Natural killer cell (primary cell): Measurements from ENCODE around the gene UROC1. TPM values are rescaled to one million over a fixed set of nuclear protein-coding genes. Genes with fewer than 3 reads are reported as not detected.

ENCODE experiments used
- ATAC-seq, 3 donors: fragments of 150-1000 bp in 2 of 3; fragments of 200-7000 bp in 1 of 3; cut with Tn5 transposase; 1 replicate in 1 of 3; 2 replicates in 2 of 3; pipeline ENCODE4 v1.10.0; 2021; ENCODE audit warnings: mild to moderate bottlenecking in 2 of 3, moderate library complexity in 2 of 3
- DNase-seq, 2 donors: peaks; one replicate each; pipeline versions ENCODE4 v3.0.0 to v3.0.0-alpha.2; 2013 to 2021; ENCODE audit warnings: mixed read lengths in 1 of 2
- H3K27ac ChIP-seq: one replicate; pipeline ENCODE4 v1.5.1; 2013; ENCODE audit warnings: mild to moderate bottlenecking, low read length
- H3K27me3 ChIP-seq: one replicate; pipeline ENCODE4 v1.6.1; 2013; ENCODE audit warnings: low read length; ENCODE audit not compliant: control insufficient read depth, insufficient read depth
- H3K36me3 ChIP-seq: one replicate; pipeline ENCODE4 v1.6.1; 2013; ENCODE audit warnings: low read length; ENCODE audit not compliant: control insufficient read depth, insufficient read depth
- H3K4me1 ChIP-seq: one replicate; pipeline ENCODE4 v1.6.1; 2013; ENCODE audit warnings: low read length; ENCODE audit not compliant: control insufficient read depth, insufficient read depth
- H3K4me3 ChIP-seq: one replicate; pipeline ENCODE4 v1.5.1; 2013; ENCODE audit warnings: low read length
- H3K9me3 ChIP-seq: one replicate; pipeline ENCODE4 v1.6.1; 2013; ENCODE audit warnings: low read length; ENCODE audit not compliant: control insufficient read depth, insufficient read depth
- H3K27ac Mint-ChIP-seq, 2 donors: one replicate each; pipeline ENCODE4 v1.8.0; 2022; ENCODE audit warnings: mild to moderate bottlenecking in 2 of 2, mixed read lengths in 2 of 2, moderate library complexity in 1 of 2
- H3K27me3 Mint-ChIP-seq, 2 donors: one replicate each; pipeline ENCODE4 v1.8.0; 2022; ENCODE audit warnings: low read depth in 2 of 2, mixed read lengths in 2 of 2
- H3K36me3 Mint-ChIP-seq: one replicate; pipeline ENCODE4 v1.8.0; 2022; ENCODE audit warnings: mixed read lengths
- H3K4me1 Mint-ChIP-seq, 2 donors: one replicate each; pipeline ENCODE4 v1.8.0; 2022; ENCODE audit warnings: mixed read lengths in 2 of 2
- H3K4me3 Mint-ChIP-seq: one replicate; pipeline ENCODE4 v1.8.0; 2022; ENCODE audit warnings: mild to moderate bottlenecking, moderate library complexity, mixed read lengths
- H3K9me3 Mint-ChIP-seq, 2 donors: one replicate each; pipeline ENCODE4 v1.8.0; 2022; ENCODE audit warnings: mixed read lengths in 2 of 2
- CTCF ChIP-seq: fragments of 200-600 bp; IDR thresholded peaks from one replicate; pipeline ENCODE4 v1.8.0; 2022; ENCODE audit warnings: antibody characterized with exemption
- WGBS: methylation state at CpG from one replicate; pipeline ENCODE4 v1.1.7; 2013; ENCODE audit warnings: missing lambda C conversion rate; ENCODE audit not compliant: insufficient coverage; 5-methylcytosine and 5-hydroxymethylcytosine counted together
- intact Hi-C: fragments of 100-400 bp; cut with micrococcal nuclease; formaldehyde crosslinking; loops from one replicate; pipeline ENCODE4 v1.14.2; 2022
- total RNA-seq, 4 donors: library from RNA; stranded (reverse); fragments of 120-200 nt in 1 of 4; gene quantifications; one replicate each; pipeline versions ENCODE4 v1.2.3 to v1.2.4, GENCODE V29; 2013 to 2022

Gene UROC1
- total RNA-seq, 3 donors from 2014 or later (not counting 1 experiment from before 2014, with no cell fraction given), result not detected

GRCh38 chr3:126525853-126526667, 8.5 kb upstream of the UROC1 start:
- Histone ChIP-seq H3K9me3 (no peaks in the 10 kb centered on the region), H3K27ac (no peak overlapping the region), H3K27me3 (peaks cover 3% of the 10 kb centered on the region), H3K4me3 (no peak overlapping the region), H3K36me3 (no peaks in the 10 kb centered on the region), H3K4me1 (peaks cover 32% of the 10 kb centered on the region)
- Mint-ChIP-seq H3K4me1 (peaks cover 0 to 10% of the 10 kb centered on the region in 2 donors), H3K27me3 (peaks cover 0 to 11% of the 10 kb centered on the region in 2 donors), H3K27ac (no peak overlapping the region), H3K36me3 (no peaks in the 10 kb centered on the region), H3K9me3 (no peaks in the 10 kb centered on the region), H3K4me3 (no peak overlapping the region)
- ATAC-seq, result no peak
- no peak for DNase-seq
- intact Hi-C loops, result loop anchor here (10.0 kb wide), 1 partner anchor 929 kb away; no protein-coding TSS in a partner anchor
- no peak for TF ChIP-seq CTCF
- WGBS, result 88% methylated on average over 8 of the region's 8 CpGs

- Histone ChIP-seq H3K27me3 (peaks cover 3% of the 10 kb centered on the region), H3K36me3 (no peaks in the 10 kb centered on the region), H3K9me3 (no peaks in the 10 kb centered on the region), H3K27ac (no peak overlapping the region), H3K4me1 (peaks cover 24% of the 10 kb centered on the region), H3K4me3 (no peak overlapping the region)
- Mint-ChIP-seq H3K27me3 (peaks cover 0 to 11% of the 10 kb centered on the region in 2 donors), H3K27ac (no peak overlapping the region), H3K9me3 (no peaks in the 10 kb centered on the region), H3K4me1 (peaks cover 0 to 6% of the 10 kb centered on the region in 2 donors), H3K36me3 (no peaks in the 10 kb centered on the region), H3K4me3 (no peak overlapping the region)
- DNase-seq, result no peak
- WGBS, result 90% methylated on average over 11 of the region's 12 CpGs
- intact Hi-C loops, result loop anchor here (10.0 kb wide), 1 partner anchor 930 kb away; no protein-coding TSS in a partner anchor
- no peak for ATAC-seq
- no peak for TF ChIP-seq CTCF
Measured at GRCh38 chr3:126525091-126525852, 7.7 kb upstream of the UROC1 start.

GRCh38 chr3:126524429-126524988, 6.9 kb upstream of the UROC1 start:
- peaks cover 3% of the 10 kb centered on the region for H3K27me3 ChIP-seq
- WGBS, result 7% methylated on average over 27 of the region's 31 CpGs
- H3K4me1 Mint-ChIP-seq, result peaks cover 0 to 5% of the 10 kb centered on the region in 2 donors
- no peaks in the 10 kb centered on the region for H3K36me3 Mint-ChIP-seq
- DNase-seq, result no peak
- H3K27me3 Mint-ChIP-seq, result peaks cover 0 to 12% of the 10 kb centered on the region in 2 donors
- no peak overlapping the region for H3K27ac Mint-ChIP-seq
- H3K36me3 ChIP-seq, result no peaks in the 10 kb centered on the region
- no peaks in the 10 kb centered on the region for H3K9me3 Mint-ChIP-seq
- H3K9me3 ChIP-seq, result no peaks in the 10 kb centered on the region
- TF ChIP-seq CTCF, result no peak
- no peak overlapping the region for H3K4me3 ChIP-seq
- H3K4me1 ChIP-seq, result peaks cover 16% of the 10 kb centered on the region
- intact Hi-C loops, result loop anchor here (5.0 to 10.0 kb wide), 4 partner anchors 88 to 1023 kb away; partner anchors contain the start of gene PLXNA1
- H3K4me3 Mint-ChIP-seq, result no peak overlapping the region
- ATAC-seq, result no peak
- H3K27ac ChIP-seq, result no peak overlapping the region
